Smooth muscle cell of the umbilical artery (primary cell): ENCODE results near the gene FGF3. TPM values are rescaled to one million over a fixed set of nuclear protein-coding genes. Genes with fewer than 3 reads are reported as not detected.

Experiments
- total RNA-seq: library from RNA; depleted of rRNA; stranded (reverse); fragments of >200 nt; gene quantifications from 2 replicates; pipeline ENCODE4 v1.2.3, GENCODE V29; 2014

The FGF3 gene
- total RNA-seq, result not detected in 2 replicates

DNA sequence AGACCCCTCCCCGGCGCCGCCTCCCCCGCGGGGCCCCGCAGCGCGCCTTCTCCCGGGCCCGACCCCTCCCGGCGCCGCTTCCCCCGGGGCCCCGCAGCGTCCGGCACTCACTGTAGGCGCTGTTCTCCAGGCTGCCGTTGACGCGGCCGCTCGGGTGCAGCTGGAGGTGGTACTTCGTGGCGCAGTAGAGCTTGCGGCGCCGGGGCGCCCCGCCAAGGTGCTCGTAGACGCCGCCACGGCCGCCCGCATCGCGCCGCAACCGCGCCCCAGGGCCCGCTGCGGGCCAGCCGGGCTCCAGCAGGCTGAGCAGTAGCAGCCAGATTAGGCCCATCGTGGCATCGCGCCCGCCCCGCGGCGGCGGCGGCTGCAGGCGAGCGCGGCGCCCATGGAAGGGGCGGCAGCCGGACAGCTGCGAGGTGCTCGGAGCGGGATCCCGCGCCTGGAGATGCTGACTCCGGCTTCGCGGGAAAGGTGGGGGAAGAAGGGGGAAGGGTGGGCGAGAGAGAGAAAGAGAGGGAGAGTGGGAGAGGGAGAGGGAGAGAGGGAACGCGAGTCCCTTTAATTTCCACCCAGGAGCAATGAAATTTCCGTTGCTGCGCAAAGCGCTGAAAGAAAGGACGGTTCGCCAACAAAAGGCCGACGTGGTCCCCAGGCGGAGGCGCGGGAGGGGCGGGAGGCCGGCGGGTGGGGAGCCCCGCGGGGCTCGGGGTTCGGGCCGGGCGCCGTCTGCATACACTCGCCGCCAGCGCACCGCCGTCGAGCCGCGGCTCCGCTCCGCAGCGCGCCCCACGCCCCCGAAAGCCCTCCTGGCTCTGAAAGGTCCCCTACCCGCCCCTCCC, at the start of gene FGF3:
FGF3 (minus strand) TSS at position 814 of the 839 bp plus-strand sequence; CDS start at position 331, 483 bp downstream.

GRCh38 chr11:69775163-69775755, 44.0 kb downstream of the FGF3 start, which contains the start of gene FGF4:
Gene FGF4, minus strand, starts transcription at chr11:69775341. Its CDS starts 257 bp downstream, at chr11:69775084.

Other genes with a start within 250 kb of the FGF3 start
- 867 and 1,962 TPM in 2 replicates for gene CCND1, start 178.3 kb downstream of the FGF3 start, total RNA-seq
- 26.1 and 30.5 TPM in 2 replicates for gene LTO1, start 144.1 kb downstream of the FGF3 start, total RNA-seq
- not detected in 2 replicates for gene FGF19, start 115.4 kb downstream of the FGF3 start, total RNA-seq
- gene FGF4, start 44.1 kb downstream of the FGF3 start, total RNA-seq, result not detected in 2 replicates